NCI-H146 treated with DMSO at 0.1 percent for 48 hours (cell line): Measurements from ENCODE around the gene CCDC187.

Experiments
- DNase-seq: peaks from one replicate; lab custom pipeline; 2025; ENCODE audit not compliant: unreplicated experiment; lab: John Stamatoyannopoulos, UW

Gene CCDC187

DNA sequence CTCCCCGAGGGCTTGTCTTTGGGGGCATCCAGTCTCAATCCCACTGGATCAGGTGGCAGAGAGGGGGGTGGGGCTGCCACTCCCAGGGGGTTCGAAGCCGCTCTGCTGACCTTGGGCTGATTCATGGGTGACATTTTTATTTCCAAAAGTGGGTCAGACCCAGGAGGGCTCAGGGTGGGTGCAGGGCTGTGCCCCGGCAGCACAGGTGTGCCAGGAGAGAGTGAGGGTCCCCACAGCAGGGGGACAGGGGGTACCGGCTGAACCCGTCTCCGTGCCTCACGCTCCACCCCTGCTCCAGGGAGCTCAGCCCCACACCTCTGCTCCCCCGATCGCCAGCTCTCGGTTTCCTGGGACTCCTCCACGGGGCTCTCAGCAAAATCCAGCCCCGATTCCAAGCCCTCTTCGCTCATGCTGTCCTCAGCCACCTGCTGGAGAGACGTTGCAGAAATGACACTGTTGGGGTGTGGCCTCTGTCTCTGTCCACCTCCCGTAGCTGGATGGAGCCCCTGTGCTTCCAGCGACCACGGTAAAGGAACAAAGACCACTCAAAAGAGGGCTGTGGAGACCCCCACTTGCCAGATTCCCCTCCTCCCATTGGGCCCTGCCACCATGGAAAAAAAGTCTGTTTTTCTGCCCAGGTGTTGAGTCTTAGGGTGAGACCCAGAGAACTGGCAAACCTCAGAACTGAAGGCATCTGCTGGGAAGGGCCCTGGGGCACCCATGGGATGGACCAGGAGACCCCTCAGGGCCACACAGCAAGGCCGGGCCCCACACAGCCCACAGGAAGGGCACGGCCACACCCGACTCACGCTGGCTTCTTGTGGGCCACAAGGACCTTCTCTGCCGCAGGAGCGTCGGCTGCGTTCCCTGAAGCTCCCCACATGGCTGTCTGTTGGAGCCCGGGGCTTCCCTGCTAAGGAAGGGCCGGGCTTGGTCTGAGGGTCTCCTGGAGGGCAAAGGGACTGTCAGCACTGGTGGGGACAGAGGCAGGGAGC, 47.7 kb downstream of the CCDC187 start:
- DNase-seq, result no peak

- DNase-seq, result no peak
Measured at GRCh38 chr9:136255166-136255538, 48.7 kb downstream of the CCDC187 start.

GRCh38 chr9:136254381-136255165, 49.3 kb downstream of the CCDC187 start:
- no peak for DNase-seq

DNA sequence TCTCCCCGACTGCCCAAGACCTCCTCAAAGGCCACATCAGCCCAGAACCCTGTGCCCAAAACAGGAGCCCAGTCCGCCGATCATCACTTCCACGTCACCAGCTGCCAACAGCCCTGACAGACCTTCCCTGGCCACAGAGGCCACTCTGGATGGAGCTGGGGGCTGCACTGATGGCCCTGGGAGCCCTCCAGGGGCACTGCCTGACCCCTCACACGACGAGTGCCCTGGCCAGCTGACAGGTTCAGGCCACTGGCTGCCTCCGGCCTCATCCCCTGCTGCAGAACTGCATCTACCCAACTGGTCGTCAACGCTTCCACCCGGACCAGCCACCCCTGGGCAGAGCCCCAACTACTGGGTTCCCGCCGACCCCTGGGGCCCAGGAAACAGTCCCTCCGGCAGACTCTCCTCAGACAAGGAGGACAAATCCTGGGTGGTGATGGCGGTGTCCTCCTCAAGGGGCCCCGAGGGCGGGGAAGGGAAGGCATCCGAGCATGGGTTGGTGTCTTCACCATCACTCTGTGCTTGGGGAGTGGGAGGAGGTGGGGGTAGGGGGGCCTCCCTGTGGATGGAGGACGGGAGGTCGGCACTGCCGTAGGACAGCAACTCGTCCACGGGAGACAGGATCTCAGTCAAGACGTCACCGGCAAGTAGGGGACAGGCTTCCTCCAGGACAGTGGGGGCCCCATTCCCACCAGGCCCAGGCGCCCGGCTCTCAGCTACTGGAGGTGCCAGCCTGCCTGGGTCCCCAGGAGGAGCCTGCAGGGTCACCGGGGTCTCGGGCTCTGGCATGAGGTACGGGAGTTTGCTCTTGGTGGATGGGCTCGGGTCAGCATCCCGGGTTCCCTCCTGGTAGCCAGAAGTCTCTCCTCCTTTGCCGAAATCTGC, 50.4 kb downstream of the CCDC187 start:
- no peak for DNase-seq

DNA sequence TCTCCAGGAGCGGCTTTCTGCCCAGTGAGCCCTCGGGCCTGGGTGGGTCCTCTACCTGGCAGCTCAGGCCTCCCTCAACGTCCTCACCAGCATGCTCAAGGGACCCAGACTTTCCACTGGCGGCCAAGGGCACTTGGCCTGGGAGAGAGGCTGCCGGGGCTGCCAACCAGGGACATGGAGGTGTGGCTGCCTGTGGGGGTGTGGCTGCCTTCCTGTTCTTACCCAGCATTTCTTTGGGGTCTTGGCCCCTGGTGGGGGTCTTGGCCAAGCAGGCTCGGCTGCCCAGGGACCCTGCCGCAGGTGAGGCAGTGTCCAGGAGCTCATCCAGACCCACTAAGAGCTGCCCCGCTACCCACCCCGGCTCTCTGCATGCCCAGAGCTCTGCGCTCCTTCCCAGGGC, 51.0 kb downstream of the CCDC187 start:
- no peak for DNase-seq

DNA sequence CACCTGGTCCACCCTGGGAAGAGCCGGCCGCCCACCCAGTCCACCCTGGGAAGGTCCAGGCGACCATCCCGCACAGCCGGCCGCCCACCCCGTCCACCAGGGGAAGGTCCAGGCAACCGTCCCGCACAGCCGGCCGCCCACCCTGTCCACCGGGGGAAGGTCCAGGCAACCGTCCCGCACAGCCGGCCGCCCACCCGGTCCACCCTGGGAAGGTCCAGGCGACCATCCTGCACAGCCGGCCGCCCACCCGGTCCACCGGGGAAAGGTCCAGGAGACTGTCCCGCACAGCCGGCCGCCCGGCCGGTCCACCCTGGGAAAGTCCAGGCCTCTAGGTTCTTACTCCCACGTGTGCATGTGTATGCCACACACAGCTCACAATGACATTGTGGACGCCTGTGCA, 51.6 kb downstream of the CCDC187 start:
- DNase-seq, result no peak

DNA sequence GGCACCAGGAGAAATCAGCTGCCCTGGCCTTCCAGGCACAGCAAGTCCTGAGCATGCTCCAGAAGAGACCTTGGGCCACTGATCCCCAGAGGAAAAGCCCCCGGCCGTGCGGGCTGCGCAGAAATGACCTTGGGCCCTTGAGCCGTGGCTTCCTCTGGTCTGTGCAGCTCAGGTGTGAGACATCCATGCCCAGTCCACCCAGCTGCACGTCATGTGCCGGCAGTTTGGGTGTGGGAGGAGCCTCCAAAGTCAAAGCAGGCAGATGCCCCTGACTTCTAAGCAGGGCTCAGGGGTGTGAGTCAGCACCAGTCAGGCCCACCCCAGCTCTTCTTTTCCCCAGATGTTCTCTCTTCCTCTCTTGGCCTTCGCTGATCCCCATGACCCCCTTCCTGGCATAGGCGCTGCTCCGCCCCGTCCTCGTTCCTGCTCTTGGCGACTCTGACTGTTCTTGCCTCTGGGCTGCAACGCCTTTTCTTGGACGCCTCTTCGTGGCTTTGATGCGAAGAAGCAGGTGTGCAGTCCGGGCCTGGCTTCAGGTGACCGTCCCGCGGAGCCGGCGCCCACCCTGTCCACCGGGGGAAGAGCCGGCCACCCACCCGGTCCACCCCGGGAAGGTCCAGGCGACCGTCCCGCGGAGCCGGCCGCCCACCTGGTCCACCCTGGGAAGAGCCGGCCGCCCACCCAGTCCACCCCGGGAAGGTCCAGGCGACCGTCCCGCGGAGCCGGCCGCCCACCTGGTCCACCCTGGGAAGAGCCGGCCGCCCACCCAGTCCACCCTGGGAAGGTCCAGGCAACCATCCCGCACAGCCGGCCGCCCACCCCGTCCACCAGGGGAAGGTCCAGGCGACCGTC, 52.4 kb downstream of the CCDC187 start:
- no peak for DNase-seq

DNA sequence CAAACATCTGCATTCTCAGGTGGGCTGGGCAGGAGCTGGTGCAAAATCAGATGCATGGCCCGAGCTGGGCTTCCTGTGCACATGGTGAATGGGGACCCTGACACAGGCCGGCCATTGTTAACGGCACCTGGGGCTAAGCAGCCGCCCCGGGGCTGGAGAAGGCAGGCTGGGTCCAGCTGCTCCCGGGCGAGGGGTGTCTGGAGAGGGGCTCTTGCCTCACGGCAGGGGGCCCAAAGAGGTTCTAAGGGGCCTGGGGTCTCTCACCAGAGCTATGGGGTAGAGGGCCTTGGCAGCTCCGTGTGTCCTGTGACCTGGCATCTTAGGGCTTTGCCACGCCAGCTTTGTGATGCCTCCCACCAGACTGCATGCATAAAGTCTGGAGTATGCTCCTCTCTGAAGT, 53.2 kb downstream of the CCDC187 start:
- DNase-seq, result no peak

DNA sequence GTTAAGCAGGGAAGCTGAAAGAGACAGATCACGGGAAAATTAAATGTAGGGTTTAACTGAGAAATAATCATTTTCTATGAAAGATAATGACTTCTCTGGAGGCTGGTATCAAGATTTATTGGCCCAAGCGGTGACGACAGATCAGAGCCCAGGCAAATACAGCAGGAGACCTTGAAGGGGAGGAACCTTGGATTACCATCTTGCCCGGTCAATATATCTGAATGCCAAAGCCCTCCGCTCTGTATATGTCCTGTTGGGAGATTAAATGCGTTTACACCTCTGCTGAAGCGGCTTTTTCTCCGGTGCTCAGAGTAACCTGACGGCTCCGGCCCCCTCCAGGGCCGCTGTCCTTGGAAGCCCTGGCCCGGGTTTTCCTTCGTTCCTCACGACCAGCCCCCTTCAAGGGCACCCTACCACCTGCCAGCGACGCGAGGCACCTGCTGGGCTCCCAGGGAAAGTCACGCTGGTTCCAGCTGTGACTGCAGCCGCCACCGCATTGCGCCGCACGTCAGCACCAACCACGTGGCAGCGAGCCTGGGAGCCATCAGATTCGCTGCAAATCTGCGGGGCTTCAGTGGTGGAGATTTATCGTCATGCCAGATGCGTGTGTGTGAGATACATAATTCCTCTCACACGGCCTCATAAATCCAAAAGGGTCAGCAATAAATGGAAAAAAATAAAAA, 53.9 kb downstream of the CCDC187 start:
- DNase-seq, result peak; percentile 47

DNA sequence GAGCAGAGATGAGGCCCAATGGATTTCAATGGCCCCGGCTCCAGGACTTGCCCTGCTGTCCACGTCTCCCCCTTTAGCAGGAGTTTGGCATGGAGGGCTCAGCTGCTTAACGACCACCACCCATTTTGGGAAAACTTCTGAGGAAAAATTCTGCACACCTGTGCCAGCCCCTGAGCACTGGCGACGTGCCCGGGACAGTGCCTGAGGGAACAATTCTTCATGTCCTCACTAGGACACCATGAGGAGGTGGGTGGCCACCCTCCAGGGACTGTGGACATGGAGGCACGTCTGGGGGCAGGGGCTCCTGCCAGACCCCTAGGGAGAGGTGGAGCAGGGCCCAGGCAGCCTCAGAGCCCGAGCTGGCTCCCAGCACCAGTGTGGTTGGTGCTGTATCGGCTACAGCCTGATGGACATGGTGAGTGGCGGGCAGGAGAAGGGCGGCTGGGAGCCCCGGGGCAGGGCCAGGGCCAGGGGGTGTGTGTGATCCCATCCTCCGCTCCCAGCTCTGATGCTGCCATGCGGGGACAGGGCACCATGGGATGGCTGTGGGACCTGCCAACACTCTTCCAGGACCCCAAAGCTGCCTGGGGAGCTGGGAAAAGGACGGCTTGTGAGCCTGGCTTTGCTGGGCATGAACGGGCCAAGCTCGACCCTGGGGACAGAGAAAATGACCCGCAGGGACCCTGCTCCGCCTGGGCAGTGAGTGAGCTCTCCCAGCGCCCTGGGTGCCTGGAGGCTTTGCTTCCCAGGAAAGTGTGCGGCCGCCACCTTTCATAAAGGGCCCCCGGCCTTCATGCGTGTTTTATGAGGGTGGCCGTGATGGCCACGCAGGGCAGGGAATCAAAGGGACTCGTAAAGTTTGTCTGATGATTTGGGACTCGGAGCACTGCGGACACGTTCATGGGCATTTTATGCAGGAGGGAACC, 54.7 kb downstream of the CCDC187 start:
- no peak for DNase-seq

DNA sequence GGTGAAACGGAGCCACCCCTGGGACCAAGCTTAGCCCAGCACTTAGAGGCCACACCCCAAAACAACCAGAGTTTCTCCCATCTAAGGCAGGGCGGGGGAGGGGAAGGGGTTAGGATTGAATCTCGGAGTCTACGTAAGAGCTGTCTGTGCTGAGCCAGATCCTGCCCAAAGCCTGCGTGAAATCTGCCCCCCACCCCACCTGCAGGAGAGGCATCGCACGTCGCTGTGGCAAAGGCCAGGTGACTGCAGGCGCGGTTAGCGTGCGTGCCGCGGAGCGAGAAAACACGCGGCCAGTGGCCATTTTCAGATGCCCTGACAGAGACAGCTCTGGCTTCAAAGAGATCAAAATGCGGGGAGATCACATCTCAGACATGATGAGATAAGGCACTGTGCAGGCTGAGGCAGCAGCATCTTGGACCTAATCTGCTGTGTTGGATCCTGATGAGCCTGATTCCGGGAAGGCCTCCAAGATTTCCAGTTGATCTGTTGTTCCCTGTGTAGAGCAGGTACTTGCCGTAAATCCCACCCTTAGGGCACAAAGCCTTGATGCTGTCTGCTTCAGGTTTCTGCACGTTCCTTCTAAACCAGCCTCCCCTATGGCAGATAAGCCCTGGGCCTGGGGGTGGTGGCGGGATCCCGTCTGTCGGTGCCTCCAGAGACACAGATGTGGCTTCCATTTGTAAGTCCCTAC, 55.8 kb downstream of the CCDC187 start:
- no peak for DNase-seq

DNA sequence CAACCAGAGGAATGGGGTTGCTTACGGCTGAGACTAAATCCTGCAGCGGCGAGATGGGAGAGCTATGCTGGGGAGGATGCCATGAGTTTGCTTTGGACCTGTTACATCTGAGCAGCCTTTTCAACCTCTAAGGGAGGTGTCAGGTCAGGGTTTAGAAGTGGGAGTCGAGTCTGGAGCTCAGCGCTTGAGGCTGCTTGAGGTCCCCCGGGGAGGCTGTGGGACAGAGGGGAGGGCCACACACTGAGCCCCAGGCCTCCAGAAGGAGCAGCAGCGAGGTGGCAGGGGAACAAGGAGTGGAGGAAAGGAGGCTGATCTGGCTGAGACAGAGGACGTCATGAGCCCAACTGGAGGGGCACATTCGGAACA, 56.4 kb downstream of the CCDC187 start:
- DNase-seq, result no peak

GRCh38 chr9:136246849-136247550, 56.9 kb downstream of the CCDC187 start:
- no peak for DNase-seq

- peak; percentile 43 for DNase-seq
Measured at GRCh38 chr9:136245219-136246150, 58.4 kb downstream of the CCDC187 start, which contains the start of gene QSOX2. TSS of gene QSOX2 (minus strand) at chr9:136245812. CDS start at chr9:136245803, 9 bp downstream.

DNA sequence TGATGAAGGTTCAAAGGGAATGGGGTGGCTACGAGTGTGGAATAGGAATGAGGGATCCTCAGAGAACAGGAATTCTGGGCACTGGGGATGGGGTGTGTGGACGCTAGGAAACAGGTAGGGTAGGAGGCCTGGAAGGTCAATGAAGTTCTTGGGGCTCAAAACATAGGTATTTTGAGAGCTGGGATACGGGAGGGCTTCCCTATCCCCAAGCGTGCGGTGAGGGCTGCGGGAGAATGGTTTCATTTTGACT, 59.0 kb downstream of the CCDC187 start:
- no peak for DNase-seq

DNA sequence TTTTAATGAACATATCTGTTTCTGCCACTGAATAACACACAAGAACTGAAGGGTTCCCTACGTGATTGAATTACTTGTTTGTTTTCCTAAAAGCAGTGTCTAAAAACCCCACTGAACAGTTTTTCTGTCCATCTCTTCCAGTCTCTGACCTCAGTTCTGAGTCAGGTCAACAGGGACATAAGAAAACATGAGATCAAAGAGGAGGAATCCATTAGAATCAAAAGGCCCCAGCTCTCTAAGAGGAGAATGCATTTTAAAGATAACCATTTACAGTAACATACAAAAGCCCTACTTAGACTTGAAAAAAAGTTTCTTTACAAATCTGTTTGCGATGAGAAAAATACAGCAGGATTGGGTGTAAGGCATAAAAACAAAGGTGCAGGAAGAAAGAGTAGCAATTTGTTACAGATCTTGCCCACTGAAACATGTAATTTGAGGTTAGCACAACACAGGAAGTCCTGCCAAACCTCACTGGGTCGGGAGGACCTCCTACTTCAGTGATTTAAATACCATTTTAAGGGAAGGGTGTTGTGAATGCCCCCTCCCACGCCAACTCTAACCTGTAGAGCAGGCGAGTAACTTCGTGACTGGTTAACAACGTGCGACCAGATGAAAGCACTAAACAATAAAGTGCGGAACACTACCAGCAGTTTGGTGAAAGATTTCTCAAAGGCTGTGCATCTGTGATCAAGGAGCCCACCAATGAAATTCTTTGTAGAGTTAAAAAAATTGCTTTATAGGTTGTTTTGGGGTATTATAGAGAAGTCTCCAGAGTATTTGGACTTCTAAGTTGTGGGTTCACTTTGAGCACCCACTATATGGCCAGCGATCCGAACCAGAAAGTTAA, 59.5 kb downstream of the CCDC187 start:
- no peak for DNase-seq
